Measurements from ENCODE around the gene NSRP1. TPM values are rescaled to one million over a fixed set of nuclear protein-coding genes. Genes with fewer than 3 reads are reported as not detected.

NSRP1 gene
- total and polyA plus RNA-seq, 2 of the 13 experiments (the other 11 are each of a cell fraction or from before 2014, with no cell fraction given) = 7.0 to 14.3 TPM

DNA sequence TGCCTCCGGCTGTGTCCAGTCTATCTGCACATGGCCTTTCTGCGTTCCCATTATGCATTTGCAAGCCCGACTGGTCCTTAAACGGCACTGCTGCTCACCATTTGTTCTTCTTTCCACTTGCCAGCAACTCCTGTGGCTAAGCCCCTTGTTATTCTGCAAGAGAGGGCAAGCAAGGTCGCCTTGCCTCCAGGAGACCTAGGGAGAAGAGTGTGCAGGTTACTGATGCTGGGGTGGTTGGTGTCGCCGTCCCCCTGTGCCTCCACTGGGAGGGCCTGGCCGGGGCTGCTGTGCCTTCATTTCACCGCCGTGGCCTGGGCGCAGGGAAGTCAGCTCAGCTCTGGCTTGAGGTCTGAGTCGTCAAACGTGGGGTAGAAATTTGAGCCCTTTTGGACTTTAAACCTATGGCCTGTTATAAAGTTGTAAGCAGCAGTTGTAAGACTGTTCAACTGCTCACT, 106.1 kb downstream of the NSRP1 start (continued):
- TF ChIP-seq TRIM22 (IDR thresholded peaks at IDR 0.05) = no peak
- peak; percentile 40 for TF ChIP-seq PHF8 (CRISPR knock-in tag; IDR thresholded peaks at IDR 0.05)
- TF ChIP-seq, protein P1, sequence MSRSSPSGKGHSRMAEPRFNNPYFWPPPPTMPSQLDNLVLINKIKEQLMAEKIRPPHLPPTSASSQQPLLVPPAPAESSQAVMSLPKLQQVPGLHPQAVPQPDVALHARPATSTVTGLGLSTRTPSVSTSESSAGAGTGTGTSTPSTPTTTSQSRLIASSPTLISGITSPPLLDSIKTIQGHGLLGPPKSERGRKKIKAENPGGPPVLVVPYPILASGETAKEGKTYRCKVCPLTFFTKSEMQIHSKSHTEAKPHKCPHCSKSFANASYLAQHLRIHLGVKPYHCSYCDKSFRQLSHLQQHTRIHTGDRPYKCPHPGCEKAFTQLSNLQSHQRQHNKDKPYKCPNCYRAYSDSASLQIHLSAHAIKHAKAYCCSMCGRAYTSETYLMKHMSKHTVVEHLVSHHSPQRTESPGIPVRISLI (CRISPR knock-in tag; IDR thresholded peaks at IDR 0.05; ENCODE audit: borderline replicate concordance) = no peak
- TF ChIP-seq FOXJ3 (CRISPR knock-in tag; IDR thresholded peaks at IDR 0.05; ENCODE audit: borderline replicate concordance) = no peak
- 0 out of 2 replicates have a peak, but pooled peaks have one; percentile 39 for TF ChIP-seq IRF9 (CRISPR knock-in tag; IDR thresholded peaks at IDR 0.05; ENCODE audit: borderline replicate concordance)
- TF ChIP-seq SP4 (CRISPR knock-in tag; IDR thresholded peaks at IDR 0.05) = no peak
- no peak for TF ChIP-seq DNMT1 (CRISPR knock-in tag; IDR thresholded peaks at IDR 0.05)
- TF ChIP-seq ZNF431 (CRISPR knock-in tag; IDR thresholded peaks at IDR 0.05; ENCODE audit: borderline replicate concordance, low read depth) = no peak
- TF ChIP-seq ZNF292 (CRISPR knock-in tag; IDR thresholded peaks at IDR 0.05; ENCODE audit: borderline replicate concordance, low read depth) = peak; percentile 54; the same call in 1 of the 2 replicates
- TF ChIP-seq DPF2 (CRISPR knock-in tag; IDR thresholded peaks at IDR 0.05; ENCODE audit: borderline replicate concordance, low read depth) = no peak
- TF ChIP-seq, protein P2, sequence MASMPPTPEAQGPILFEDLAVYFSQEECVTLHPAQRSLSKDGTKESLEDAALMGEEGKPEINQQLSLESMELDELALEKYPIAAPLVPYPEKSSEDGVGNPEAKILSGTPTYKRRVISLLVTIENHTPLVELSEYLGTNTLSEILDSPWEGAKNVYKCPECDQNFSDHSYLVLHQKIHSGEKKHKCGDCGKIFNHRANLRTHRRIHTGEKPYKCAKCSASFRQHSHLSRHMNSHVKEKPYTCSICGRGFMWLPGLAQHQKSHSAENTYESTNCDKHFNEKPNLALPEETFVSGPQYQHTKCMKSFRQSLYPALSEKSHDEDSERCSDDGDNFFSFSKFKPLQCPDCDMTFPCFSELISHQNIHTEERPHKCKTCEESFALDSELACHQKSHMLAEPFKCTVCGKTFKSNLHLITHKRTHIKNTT (CRISPR knock-in tag; IDR thresholded peaks at IDR 0.05) = no peak
- TF ChIP-seq, protein P3, sequence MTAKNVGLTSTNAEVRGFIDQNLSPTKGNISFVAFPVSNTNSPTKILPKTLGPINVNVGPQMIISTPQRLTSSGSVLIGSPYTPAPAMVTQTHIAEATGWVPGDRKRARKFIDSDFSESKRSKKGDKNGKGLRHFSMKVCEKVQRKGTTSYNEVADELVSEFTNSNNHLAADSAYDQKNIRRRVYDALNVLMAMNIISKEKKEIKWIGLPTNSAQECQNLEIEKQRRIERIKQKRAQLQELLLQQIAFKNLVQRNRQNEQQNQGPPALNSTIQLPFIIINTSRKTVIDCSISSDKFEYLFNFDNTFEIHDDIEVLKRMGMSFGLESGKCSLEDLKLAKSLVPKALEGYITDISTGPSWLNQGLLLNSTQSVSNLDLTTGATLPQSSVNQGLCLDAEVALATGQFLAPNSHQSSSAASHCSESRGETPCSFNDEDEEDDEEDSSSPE (CRISPR knock-in tag; IDR thresholded peaks at IDR 0.05) = 0 out of 2 replicates have a peak, but pooled peaks have one; percentile 16
- TF ChIP-seq, protein P4, sequence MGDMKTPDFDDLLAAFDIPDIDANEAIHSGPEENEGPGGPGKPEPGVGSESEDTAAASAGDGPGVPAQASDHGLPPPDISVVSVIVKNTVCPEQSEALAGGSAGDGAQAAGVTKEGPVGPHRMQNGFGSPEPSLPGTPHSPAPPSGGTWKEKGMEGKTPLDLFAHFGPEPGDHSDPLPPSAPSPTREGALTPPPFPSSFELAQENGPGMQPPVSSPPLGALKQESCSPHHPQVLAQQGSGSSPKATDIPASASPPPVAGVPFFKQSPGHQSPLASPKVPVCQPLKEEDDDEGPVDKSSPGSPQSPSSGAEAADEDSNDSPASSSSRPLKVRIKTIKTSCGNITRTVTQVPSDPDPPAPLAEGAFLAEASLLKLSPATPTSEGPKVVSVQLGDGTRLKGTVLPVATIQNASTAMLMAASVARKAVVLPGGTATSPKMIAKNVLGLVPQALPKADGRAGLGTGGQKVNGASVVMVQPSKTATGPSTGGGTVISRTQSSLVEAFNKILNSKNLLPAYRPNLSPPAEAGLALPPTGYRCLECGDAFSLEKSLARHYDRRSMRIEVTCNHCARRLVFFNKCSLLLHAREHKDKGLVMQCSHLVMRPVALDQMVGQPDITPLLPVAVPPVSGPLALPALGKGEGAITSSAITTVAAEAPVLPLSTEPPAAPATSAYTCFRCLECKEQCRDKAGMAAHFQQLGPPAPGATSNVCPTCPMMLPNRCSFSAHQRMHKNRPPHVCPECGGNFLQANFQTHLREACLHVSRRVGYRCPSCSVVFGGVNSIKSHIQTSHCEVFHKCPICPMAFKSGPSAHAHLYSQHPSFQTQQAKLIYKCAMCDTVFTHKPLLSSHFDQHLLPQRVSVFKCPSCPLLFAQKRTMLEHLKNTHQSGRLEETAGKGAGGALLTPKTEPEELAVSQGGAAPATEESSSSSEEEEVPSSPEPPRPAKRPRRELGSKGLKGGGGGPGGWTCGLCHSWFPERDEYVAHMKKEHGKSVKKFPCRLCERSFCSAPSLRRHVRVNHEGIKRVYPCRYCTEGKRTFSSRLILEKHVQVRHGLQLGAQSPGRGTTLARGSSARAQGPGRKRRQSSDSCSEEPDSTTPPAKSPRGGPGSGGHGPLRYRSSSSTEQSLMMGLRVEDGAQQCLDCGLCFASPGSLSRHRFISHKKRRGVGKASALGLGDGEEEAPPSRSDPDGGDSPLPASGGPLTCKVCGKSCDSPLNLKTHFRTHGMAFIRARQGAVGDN (CRISPR knock-in tag; IDR thresholded peaks at IDR 0.05) = peak; percentile 94
- peak; percentile 60; the same call in 1 of the 2 replicates for TF ChIP-seq ZNF563 (CRISPR knock-in tag; IDR thresholded peaks at IDR 0.05)
- TF ChIP-seq, protein P5, sequence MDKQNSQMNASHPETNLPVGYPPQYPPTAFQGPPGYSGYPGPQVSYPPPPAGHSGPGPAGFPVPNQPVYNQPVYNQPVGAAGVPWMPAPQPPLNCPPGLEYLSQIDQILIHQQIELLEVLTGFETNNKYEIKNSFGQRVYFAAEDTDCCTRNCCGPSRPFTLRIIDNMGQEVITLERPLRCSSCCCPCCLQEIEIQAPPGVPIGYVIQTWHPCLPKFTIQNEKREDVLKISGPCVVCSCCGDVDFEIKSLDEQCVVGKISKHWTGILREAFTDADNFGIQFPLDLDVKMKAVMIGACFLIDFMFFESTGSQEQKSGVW (CRISPR knock-in tag; IDR thresholded peaks at IDR 0.05; ENCODE audit: borderline replicate concordance) = no peak

Measured in HepG2 (cell line).